Stomach (tissue), 9 donors: ENCODE data around the gene CRB2. TPM values are rescaled to one million over a fixed set of nuclear protein-coding genes. Genes with fewer than 3 reads are reported as not detected.
A peak's percentile ranks its signal among the peaks of the same experiment; 100 is the strongest.

Source experiments
- DNase-seq, 2 donors: peaks; one replicate each; pipeline versions ENCODE4 v3.0.0 to v3.0.0-alpha.2; 2013 to 2019
- H3K27ac ChIP-seq, 5 donors: fragments of 200-600 bp in 4 of 5; sonication (generic) in 4 of 5; one replicate each; pipeline ENCODE4 v1.5.1; 2013 to 2019; ENCODE audit warnings: mild to moderate bottlenecking in 1 of 5, moderate library complexity in 1 of 5
- H3K27me3 ChIP-seq, 3 donors: fragments of 200-600 bp; sonication (generic); one replicate each; pipeline ENCODE4 v1.5.1; 2017 to 2019; ENCODE audit warnings: mixed run types in 1 of 3
- H3K36me3 ChIP-seq, 4 donors: fragments of 200-600 bp; sonication (generic); 1 replicate in 3 of 4; 2 replicates in 1 of 4; pipeline ENCODE4 v1.5.1; 2016 to 2019
- H3K4me1 ChIP-seq, 4 donors: fragments of 200-600 bp; sonication (generic); one replicate each; pipeline ENCODE4 v1.5.1; 2016 to 2019
- H3K4me3 ChIP-seq, 4 donors: fragments of 200-600 bp; sonication (generic) in 3 of 4; one replicate each; pipeline ENCODE4 v1.5.1; 2016 to 2019; ENCODE audit warnings: mild to moderate bottlenecking in 1 of 4
- H3K9me3 ChIP-seq, 4 donors: fragments of 200-600 bp; sonication (generic); one replicate each; pipeline ENCODE4 v1.5.1; 2016 to 2019
- CTCF ChIP-seq, 7 experiments: fragments of 450-650 bp in 4 of 7; fragments of 200-600 bp in 3 of 7; sonication (generic) in 3 of 7; IDR thresholded peaks; one replicate each; pipeline ENCODE4 v1.5.1; 2016 to 2019; ENCODE audit warnings: antibody characterized with exemption in 7 of 7, control low read depth in 2 of 7, mild to moderate bottlenecking in 1 of 7
- EP300 ChIP-seq: sonication (generic); formaldehyde crosslinking; IDR thresholded peaks from one replicate; pipeline ENCODE4 v1.6.1; 2017; ENCODE audit warnings: antibody characterized with exemption
- POLR2A ChIP-seq, 4 donors: fragments of 450-650 bp; IDR thresholded peaks; one replicate each; pipeline ENCODE4 v1.6.1; 2016; ENCODE audit warnings: antibody characterized with exemption in 4 of 4, control low read depth in 2 of 4, mild to moderate bottlenecking in 1 of 4, moderate library complexity in 1 of 4
- POLR2AphosphoS5 ChIP-seq, 3 donors: sonication (generic); formaldehyde crosslinking; IDR thresholded peaks; one replicate each; pipeline ENCODE4 v1.6.1; 2016; ENCODE audit warnings: antibody characterized with exemption in 3 of 3
- WGBS, 5 donors: extraction: QIAGEN DNeasy Blood & Tissue Kit in 3 of 5; methylation state at CpG; one replicate each; pipeline versions ENCODE4 v1.1.5 to v1.1.7; 2013 to 2018; 5-methylcytosine and 5-hydroxymethylcytosine counted together
- intact Hi-C: fragments of 100-400 bp; cut with DNase I; formaldehyde crosslinking; loops from one replicate; pipeline ENCODE4 v1.15.1; 2023; ENCODE audit warnings: low total_unique reads
- polyA plus RNA-seq, 3 donors: library from polyadenylated mRNA; stranded (reverse); fragments of 200-250 nt; gene quantifications; one replicate each; pipeline ENCODE4 v1.2.3, GENCODE V29; 2013
- total RNA-seq, 5 donors: library from RNA; depleted of rRNA; stranded (reverse); fragments of >200 nt; gene quantifications; one replicate each; pipeline versions ENCODE4 v1.1.0 to v1.2.3, GENCODE V29; 2014 to 2016
- donor health status: healthy with polysubstance abuse.
- donor health status: Bipolar disorder and iron deficiency.
- donor health status: healthy.

Gene CRB2
- total and polyA plus RNA-seq, 8 donors = 0.03 to 4.3 (median 0.19) TPM; not detected in 4

DNA sequence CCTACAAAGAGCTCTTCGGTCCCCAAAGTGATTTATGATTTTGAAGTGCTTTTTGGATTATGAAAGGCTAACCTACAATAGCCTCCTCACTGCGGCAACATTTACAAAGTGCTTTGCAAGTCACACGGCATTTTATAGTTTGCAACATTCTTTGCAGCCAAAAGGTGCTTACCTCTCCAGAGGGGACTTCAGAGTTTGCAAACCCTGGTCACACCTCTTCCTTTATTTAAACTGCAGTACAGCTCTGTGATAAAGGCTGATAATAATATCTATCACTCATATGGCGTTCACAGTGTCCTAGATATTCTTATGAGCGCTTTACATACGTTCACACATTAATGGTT, 20.0 kb upstream of the CRB2 start:
- DNase-seq = no peak
- intact Hi-C loops = no loop called here
- 29 to 49% (median 36%) methylated on average over 6 of the region's 6 CpGs for WGBS, 5 donors
- TF ChIP-seq POLR2A (IDR thresholded peaks at IDR 0.05) = no peak
- H3K27me3 ChIP-seq = no peaks in the 10 kb centered on the region
- H3K9me3 ChIP-seq = no peaks in the 10 kb centered on the region
- peaks cover 9 to 44% (median 27%) of the 10 kb centered on the region in 4 donors for H3K4me1 ChIP-seq
- no peak overlapping the region for H3K4me3 ChIP-seq
- no peaks in the 10 kb centered on the region for H3K36me3 ChIP-seq
- peak overlapping the region in 1 of 5 donors; percentile 38 for H3K27ac ChIP-seq

- 46 to 74% (median 60%) methylated on average over 3 of the region's 3 CpGs for WGBS, 5 donors
- intact Hi-C loops = no loop called here
- no peak overlapping the region for H3K27ac ChIP-seq
- H3K9me3 ChIP-seq = no peaks in the 10 kb centered on the region
- no peaks in the 10 kb centered on the region for H3K27me3 ChIP-seq
- TF ChIP-seq CTCF (IDR thresholded peaks at IDR 0.05) (no peak), EP300 (no peak), POLR2A (IDR thresholded peaks at IDR 0.05) (no peak), POLR2AphosphoS5 (IDR thresholded peaks at IDR 0.05) (no peak)
- H3K36me3 ChIP-seq = no peaks in the 10 kb centered on the region
- H3K4me1 ChIP-seq = peaks cover 9 to 44% (median 27%) of the 10 kb centered on the region in 4 donors
- H3K4me3 ChIP-seq = no peak overlapping the region
- DNase-seq = no peak
These were observed 19.5 kb upstream of the CRB2 start for GRCh38 chr9:123336449-123336848.

GRCh38 chr9:123336959-123337358, 19.0 kb upstream of the CRB2 start:
- Histone ChIP-seq H3K4me1 (peaks cover 9 to 44% (median 27%) of the 10 kb centered on the region in 4 donors), H3K27ac (no peak overlapping the region), H3K9me3 (no peaks in the 10 kb centered on the region), H3K27me3 (no peaks in the 10 kb centered on the region), H3K4me3 (no peak overlapping the region), H3K36me3 (no peaks in the 10 kb centered on the region)
- intact Hi-C loops = no loop called here
- TF ChIP-seq EP300 = no peak
- TF ChIP-seq POLR2AphosphoS5 (IDR thresholded peaks at IDR 0.05) = no peak
- TF ChIP-seq CTCF (IDR thresholded peaks at IDR 0.05) = no peak
- no peak for TF ChIP-seq POLR2A (IDR thresholded peaks at IDR 0.05)
- no peak for DNase-seq

DNA sequence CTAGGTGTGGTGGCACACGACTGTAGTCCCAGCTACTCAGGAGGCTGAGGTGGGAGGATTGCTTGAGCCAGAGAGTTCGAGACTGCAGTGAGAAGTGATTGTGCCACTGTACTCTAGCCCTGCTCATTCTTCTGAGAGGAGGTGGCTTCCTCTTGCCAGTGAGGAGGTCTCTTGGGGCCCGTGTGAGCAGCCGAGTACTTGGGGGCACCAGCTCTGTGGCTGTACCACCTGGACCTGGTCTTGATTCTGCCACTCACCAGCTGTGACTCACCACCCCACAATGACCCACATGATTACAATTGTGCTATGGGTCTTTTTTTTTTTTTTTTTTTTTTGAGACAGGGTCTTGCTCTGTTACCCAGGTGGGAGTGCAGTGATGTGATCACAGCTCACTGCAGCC, 18.0 kb upstream of the CRB2 start:
- peaks cover 9 to 44% (median 27%) of the 10 kb centered on the region in 4 donors for H3K4me1 ChIP-seq
- intact Hi-C loops = no loop called here
- WGBS, 5 donors = 73 to 84% (median 78%) methylated on average over 4 of the region's 4 CpGs

More for the DNA sequence above, 18.0 kb upstream of the CRB2 start:
- no peaks in the 10 kb centered on the region for H3K36me3 ChIP-seq
- H3K4me3 ChIP-seq = no peak overlapping the region
- H3K27ac ChIP-seq = no peak overlapping the region
- DNase-seq = no peak
- H3K27me3 ChIP-seq = no peaks in the 10 kb centered on the region
- no peak for TF ChIP-seq EP300
- TF ChIP-seq POLR2AphosphoS5 (IDR thresholded peaks at IDR 0.05) = no peak
- TF ChIP-seq POLR2A (IDR thresholded peaks at IDR 0.05) = no peak
- no peak for TF ChIP-seq CTCF (IDR thresholded peaks at IDR 0.05)
- no peaks in the 10 kb centered on the region for H3K9me3 ChIP-seq
